Medulla oblongata (tissue), 1 donor: Measurements from ENCODE around the gene IER5.
"Not testable (repeated sequence)": the region's sequence is repeated elsewhere in the genome, so short reads cannot be mapped to it uniquely, and the experiment has no call there.

Experiments used
- DNase-seq: peaks from one replicate; pipeline ENCODE4 v3.0.0-alpha.2; 2015; ENCODE audit errors: extremely low spot score

Gene IER5

GRCh38 chr1:181088079-181089016 is at the start of gene IER5:
IER5 (plus strand) TSS chr1:181088700; CDS start chr1:181088903, 203 bp downstream.
- peak; percentile 98 for DNase-seq

GRCh38 chr1:181040284-181040865 is 48.1 kb upstream of the IER5 start:
- DNase-seq, result no peak

- no peak for DNase-seq
These were observed 45.2 kb upstream of the IER5 start for GRCh38 chr1:181043025-181043888.

- DNase-seq, result no peak
These were observed 44.0 kb upstream of the IER5 start for GRCh38 chr1:181044449-181044966.

GRCh38 chr1:181045946-181046345 is 42.6 kb upstream of the IER5 start:
- not testable (repeated sequence) for DNase-seq

- no peak for DNase-seq
These were observed 39.1 kb upstream of the IER5 start for GRCh38 chr1:181049378-181049777.

GRCh38 chr1:181050922-181051321 is 37.6 kb upstream of the IER5 start:
- DNase-seq, result no peak

DNA sequence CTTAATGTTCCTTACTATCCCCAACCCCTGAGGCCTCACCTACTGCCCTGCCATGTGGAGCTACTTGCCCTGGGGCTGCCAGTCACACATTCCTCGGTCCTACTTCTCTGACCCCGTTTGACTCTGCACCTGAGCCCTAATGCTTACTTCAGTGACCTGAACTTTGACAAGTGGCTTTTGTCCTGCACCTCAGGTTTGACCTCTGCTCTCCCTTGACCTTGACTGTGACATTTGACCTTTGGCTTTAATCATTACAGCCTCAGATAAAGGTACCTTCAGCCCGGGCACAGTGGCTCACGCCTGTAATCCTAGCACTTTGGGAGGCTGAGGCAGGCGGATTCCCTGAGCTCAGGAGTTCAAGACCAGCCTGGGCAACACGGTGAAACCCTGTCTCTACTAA is 31.9 kb upstream of the IER5 start:
- no peak for DNase-seq

GRCh38 chr1:181057079-181057478 is 31.4 kb upstream of the IER5 start:
- no peak for DNase-seq

- DNase-seq, result no peak
These were observed 29.1 kb upstream of the IER5 start for GRCh38 chr1:181059435-181059834.

DNA sequence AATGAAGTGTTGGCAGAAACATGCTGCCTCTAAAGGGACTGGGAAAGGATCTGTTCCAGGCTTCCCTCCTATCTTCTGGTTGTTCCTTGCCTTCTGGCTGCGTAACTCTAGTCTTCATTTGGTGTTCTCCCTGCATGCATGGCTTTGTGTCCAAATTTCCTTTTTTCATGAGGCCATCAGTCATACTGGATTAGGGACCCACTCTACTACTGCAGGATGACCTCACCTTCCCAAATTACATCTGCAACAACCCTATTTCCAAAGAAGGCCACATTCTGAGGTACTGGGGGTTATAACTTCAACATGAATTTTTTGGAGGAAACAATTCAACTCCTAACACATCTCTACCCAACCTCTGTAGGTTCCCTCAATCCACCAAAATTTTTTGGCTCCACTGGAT is 28.4 kb upstream of the IER5 start:
- no peak for DNase-seq

DNA sequence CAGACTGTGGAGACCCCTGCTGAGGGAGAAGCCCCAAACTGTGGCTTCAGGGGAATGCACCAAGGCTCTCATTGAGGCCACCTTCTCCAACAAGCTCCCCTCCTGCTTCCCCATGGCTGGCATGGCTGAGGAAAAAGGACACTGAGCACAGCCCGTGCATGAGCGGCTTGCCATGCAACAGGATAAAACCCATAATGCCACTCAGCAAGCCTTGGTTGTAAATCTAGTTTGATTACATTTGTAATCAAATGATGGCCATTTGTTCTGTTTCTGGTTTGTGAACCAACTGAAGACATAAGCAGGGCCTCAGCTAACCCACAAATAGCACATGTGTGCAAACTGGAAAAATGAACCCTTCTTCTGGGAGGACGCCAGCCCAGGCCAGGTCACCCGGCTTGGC is 27.6 kb upstream of the IER5 start:
- not testable (repeated sequence) for DNase-seq

DNA sequence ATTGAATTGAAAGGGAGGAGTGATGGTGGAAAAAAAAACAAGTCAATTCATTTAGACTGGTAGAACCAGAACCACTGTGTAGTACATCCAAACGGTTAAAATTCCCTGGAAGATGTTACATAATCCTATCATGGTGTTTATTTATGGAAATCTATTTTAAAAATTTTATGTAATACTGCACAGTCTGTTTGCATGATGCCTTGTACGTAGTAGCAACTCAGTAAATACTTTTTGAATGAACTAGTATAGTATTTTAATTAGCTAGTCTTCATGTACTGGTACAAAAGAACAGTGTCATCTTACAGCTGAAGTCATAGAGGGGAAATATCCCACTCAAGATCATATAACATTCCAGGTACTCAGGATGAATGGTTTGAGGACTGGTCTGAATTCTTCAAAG is 27.0 kb upstream of the IER5 start:
- DNase-seq, result no peak

DNA sequence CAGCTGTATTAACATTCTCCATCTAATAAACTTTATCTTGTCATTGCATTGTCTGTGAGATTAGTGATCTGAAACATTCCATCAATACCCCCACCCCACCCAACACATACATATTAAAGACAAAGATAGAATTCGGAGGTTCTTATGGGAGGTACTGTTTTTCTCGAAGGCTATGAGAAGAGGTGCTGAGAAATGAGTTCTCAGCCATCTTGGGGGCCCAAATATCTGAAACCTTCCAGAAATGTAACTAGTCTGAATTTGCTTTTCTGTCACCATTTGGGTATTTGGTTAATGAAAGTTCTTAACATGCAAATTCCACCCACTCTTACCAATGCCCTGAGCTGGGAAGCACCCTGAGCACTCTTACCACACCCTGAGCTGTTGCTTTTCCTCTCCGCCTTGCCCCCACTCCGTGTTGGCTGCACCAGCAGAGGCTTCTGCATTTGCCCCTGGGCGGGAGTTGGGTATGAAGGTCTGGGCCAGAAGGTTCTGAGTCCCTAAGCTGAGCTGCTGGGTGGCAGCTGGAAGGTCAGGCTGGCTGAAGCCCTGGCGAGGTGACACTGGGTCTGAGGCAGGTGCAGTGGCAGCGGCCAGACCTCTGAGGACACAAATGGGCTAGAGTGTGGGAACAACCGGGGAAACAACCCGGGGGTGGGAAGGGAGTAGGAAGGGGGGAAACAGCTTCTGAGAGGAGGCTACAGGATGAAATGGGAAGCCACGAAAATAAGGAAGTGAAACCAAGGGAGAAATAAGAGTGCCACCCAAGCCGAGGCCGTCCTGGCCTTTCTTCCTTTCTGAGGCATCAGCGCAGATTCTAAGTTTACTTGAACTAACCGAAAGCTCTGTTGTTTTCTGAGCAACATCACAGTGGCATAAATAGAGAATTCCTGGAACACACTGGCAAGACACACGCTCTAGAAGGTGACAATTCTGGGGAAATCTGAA is 26.3 kb upstream of the IER5 start:
- DNase-seq, result peak; percentile 74

DNA sequence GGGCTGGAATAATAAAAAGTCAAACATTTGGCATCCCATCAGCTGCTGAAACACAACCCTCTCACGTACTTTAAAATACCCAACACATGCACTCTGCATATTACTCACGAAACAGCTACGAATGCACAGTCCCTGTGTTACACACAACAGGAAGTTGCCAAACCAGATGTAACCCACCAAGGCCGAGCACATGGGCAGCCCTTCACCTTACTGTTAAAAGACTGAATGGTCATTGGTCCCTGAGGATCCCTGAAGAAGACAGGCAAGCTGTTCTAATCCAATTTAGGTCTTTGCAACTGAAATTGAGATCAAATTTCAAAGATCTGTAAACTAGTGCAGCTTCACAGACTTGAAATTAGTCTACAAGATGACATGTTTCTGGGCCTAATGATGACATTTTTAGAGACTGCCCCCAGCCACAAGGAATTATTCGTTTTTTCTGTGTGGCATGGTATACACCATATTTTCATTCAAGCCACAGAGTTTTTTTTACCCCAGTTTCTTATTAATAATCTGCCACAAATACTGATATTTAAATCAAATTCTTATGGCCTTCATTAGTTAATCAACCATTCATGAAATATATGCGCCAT is 25.6 kb upstream of the IER5 start:
- DNase-seq, result peak; percentile 36

DNA sequence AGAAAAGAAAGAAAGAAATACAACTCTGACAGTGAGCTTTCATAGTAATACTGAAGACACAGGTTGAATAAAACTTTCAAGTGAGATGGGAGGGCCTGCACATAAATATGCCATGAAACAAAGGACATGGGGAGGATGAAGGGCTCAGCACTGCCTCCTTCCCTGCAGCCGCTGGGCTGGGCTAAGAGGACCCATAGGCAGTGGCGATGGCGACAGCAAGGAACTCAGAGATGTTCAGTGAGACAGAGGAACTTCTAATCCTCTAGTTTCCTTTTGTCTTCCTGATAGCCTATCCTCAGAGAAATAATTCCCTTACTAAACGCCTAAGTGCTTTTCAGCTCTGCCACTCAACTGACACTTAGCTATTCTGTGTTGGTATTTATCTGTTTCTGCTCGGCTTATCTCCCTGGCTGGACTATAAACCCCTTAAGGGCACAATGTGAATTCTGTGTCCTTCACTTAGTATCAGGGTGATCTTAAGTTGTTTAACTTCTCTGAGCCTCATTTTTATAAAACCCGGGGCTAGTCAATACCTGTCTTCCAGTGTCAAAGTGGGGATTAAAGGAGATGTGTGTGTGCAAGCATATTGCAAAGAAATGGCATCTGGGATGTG is 24.4 kb upstream of the IER5 start:
- no peak for DNase-seq

- no peak for DNase-seq
These were observed 23.8 kb upstream of the IER5 start for GRCh38 chr1:181064702-181065101.

DNA sequence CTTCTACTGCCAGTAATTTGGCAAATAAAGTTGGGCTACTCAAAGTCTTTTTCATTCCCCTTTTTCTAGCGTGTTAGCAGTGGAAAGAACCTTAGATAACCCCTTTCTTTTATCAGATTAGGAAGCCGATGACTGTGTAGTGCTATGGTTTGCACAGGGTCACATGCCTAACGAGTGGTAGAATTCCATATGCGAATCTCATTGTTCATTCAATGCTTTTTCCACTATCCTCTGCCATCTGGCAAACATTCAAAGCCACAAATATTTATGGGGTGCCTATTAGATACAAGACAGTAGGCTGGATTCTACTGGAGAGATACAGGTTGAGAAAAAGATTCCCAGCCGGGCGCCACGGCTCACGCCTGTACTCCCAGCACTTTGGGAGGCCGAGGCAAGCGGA is 14.9 kb upstream of the IER5 start:
- no peak for DNase-seq

DNA sequence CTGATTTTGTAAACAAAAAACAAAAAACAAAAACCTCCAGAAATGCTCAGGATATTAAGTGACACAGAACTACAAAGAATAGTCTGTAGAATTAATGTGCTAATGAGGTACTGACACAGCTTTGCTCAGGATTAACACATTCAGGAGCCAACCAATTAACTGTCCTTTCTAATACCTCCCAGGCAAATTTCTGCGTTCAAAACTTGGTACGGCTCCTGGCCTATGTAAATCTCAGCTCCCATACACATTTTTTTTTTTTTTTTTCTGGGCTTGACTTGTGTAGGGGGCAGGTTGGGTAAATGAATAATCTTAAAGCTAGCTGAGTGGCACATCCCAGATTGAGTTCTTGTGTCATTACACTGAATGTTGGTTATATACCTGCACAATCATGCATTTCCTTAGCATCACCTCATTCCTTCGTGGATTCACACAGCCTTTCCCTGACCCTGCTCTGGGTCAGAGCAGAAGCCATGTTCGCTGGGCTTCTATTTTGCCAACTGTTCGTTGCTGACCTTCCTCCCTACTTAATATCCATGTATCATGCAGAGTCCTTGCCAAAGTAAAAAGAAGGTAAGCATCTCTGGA is 12.6 kb upstream of the IER5 start:
- DNase-seq, result no peak

- DNase-seq, result no peak
These were observed 11.6 kb upstream of the IER5 start for GRCh38 chr1:181076852-181077251.
